ENCODE results near the gene CRIM1. TPM values are rescaled to one million over a fixed set of nuclear protein-coding genes. Genes with fewer than 3 reads are reported as not detected.

Gene CRIM1
- total RNA-seq, 1 experiment from 2014 or later = 24.1 TPM

GRCh38 chr2:36534275-36534799 lies 178.8 kb downstream of the CRIM1 start (continued):
- no peak for TF ChIP-seq ZNF425 (CRISPR knock-in tag; conservative IDR thresholded peaks at IDR 0.05)

GRCh38 chr2:36535099-36535498 lies 179.5 kb downstream of the CRIM1 start:
- Mint-ChIP-seq H3K27me3 (ENCODE audit: low read depth) (no peaks in the 10 kb centered on the region), H3K4me3 (no peak overlapping the region), H3K27ac (no peak overlapping the region), H3K36me3 (peaks cover 25% of the 10 kb centered on the region), H3K4me1 (peaks cover 10% of the 10 kb centered on the region), H3K9me3 (no peaks in the 10 kb centered on the region)
- no peak for ATAC-seq
- no peak for DNase-seq (ENCODE audit: low spot score)
- POLR2A ChIA-PET = no interaction called here
- TF ChIP-seq JUN (CRISPR knock-in tag; IDR thresholded peaks at IDR 0.05) (no peak), AFF4 (CRISPR knock-in tag; IDR thresholded peaks at IDR 0.05; ENCODE audit: borderline replicate concordance) (no peak), PREB (CRISPR knock-in tag; IDR thresholded peaks at IDR 0.05; ENCODE audit: borderline replicate concordance) (no peak), ZNF219 (CRISPR knock-in tag; IDR thresholded peaks at IDR 0.05; ENCODE audit: borderline replicate concordance) (no peak), ZNF263 (CRISPR knock-in tag; IDR thresholded peaks at IDR 0.05; ENCODE audit: low read depth) (no peak), NR1H2 (CRISPR knock-in tag; IDR thresholded peaks at IDR 0.05) (no peak), FOXJ3 (CRISPR knock-in tag; IDR thresholded peaks at IDR 0.05; ENCODE audit: borderline replicate concordance) (no peak), CREB1 (CRISPR knock-in tag; IDR thresholded peaks at IDR 0.05) (no peak)
- CTCF ChIA-PET = no interaction called here

- POLR2A ChIA-PET = no interaction called here
- no peaks in the 10 kb centered on the region for H3K9me3 Mint-ChIP-seq
- H3K4me3 Mint-ChIP-seq = no peak overlapping the region
- H3K27me3 Mint-ChIP-seq (ENCODE audit: low read depth) = no peaks in the 10 kb centered on the region
- no peak for ATAC-seq
- H3K36me3 Mint-ChIP-seq = peaks cover 33% of the 10 kb centered on the region
- TF ChIP-seq FOXJ3 (CRISPR knock-in tag; IDR thresholded peaks at IDR 0.05; ENCODE audit: borderline replicate concordance) (no peak), ZNF671 (CRISPR knock-in tag; IDR thresholded peaks at IDR 0.05) (no peak), RELA (CRISPR knock-in tag; IDR thresholded peaks at IDR 0.05; ENCODE audit: borderline replicate concordance) (no peak), ZNF317 (CRISPR knock-in tag; IDR thresholded peaks at IDR 0.05; ENCODE audit: borderline replicate concordance, low read depth) (no peak), IRF2 (CRISPR knock-in tag; IDR thresholded peaks at IDR 0.05; ENCODE audit: borderline replicate concordance, low read depth) (no peak), CREM (CRISPR knock-in tag; IDR thresholded peaks at IDR 0.05) (no peak), ZNF396 (CRISPR knock-in tag; IDR thresholded peaks at IDR 0.05; ENCODE audit: borderline replicate concordance) (no peak)
- H3K27ac Mint-ChIP-seq = no peak overlapping the region
- H3K4me1 Mint-ChIP-seq = no peaks in the 10 kb centered on the region
- no peak for DNase-seq (ENCODE audit: low spot score)
- CTCF ChIA-PET = interaction anchor here (1.0 kb wide), 1 partner anchor 38 kb away, joined by 3 read pairs; no protein-coding TSS in a partner anchor
Observed at GRCh38 chr2:36536776-36537175, 181.2 kb downstream of the CRIM1 start.
